ACC112 (cell line): ENCODE results near the gene PAPOLB.

Experiments used
- H2AFZ ChIP-seq: fragments of 200-600 bp; sonication (generic); one replicate; pipeline ENCODE4 v1.6.0; 2017; ENCODE audit warnings: antibody characterized with exemption, low read length; ENCODE audit not compliant: unreplicated experiment
- H3K27ac ChIP-seq: fragments of 200-600 bp; sonication (generic); 2 replicates; pipeline ENCODE4 v1.5.1; 2014; ENCODE audit warnings: low read depth, mild to moderate bottlenecking, antibody characterized with exemption, low read length, moderate library complexity
- H3K27me3 ChIP-seq: fragments of 200-600 bp; sonication (generic); 2 replicates; pipeline ENCODE4 v1.6.1; 2014; ENCODE audit warnings: mild to moderate bottlenecking, antibody characterized with exemption, low read length, moderate library complexity, mixed read lengths; ENCODE audit not compliant: insufficient read depth
- H3K36me3 ChIP-seq: fragments of 200-600 bp; sonication (generic); 2 replicates; pipeline ENCODE4 v1.6.1; 2016; ENCODE audit warnings: mild to moderate bottlenecking, antibody characterized with exemption, low read length, moderate library complexity, mixed read lengths; ENCODE audit not compliant: insufficient read depth
- H3K4me1 ChIP-seq: fragments of 200-600 bp; sonication (generic); one replicate; pipeline ENCODE4 v1.6.1; 2016; ENCODE audit warnings: low read length, mixed read lengths; ENCODE audit not compliant: insufficient read depth, unreplicated experiment, control insufficient read depth
- H3K4me3 ChIP-seq: fragments of 200-600 bp; sonication (generic); 2 replicates; pipeline ENCODE4 v1.5.1; 2014; ENCODE audit warnings: mild to moderate bottlenecking, low read depth, low read length
- H3K79me2 ChIP-seq: fragments of 200-600 bp; sonication (generic); one replicate; pipeline ENCODE4 v1.6.0; 2016; ENCODE audit warnings: low read length; ENCODE audit not compliant: control insufficient read depth, unreplicated experiment, insufficient read depth

The PAPOLB gene

DNA sequence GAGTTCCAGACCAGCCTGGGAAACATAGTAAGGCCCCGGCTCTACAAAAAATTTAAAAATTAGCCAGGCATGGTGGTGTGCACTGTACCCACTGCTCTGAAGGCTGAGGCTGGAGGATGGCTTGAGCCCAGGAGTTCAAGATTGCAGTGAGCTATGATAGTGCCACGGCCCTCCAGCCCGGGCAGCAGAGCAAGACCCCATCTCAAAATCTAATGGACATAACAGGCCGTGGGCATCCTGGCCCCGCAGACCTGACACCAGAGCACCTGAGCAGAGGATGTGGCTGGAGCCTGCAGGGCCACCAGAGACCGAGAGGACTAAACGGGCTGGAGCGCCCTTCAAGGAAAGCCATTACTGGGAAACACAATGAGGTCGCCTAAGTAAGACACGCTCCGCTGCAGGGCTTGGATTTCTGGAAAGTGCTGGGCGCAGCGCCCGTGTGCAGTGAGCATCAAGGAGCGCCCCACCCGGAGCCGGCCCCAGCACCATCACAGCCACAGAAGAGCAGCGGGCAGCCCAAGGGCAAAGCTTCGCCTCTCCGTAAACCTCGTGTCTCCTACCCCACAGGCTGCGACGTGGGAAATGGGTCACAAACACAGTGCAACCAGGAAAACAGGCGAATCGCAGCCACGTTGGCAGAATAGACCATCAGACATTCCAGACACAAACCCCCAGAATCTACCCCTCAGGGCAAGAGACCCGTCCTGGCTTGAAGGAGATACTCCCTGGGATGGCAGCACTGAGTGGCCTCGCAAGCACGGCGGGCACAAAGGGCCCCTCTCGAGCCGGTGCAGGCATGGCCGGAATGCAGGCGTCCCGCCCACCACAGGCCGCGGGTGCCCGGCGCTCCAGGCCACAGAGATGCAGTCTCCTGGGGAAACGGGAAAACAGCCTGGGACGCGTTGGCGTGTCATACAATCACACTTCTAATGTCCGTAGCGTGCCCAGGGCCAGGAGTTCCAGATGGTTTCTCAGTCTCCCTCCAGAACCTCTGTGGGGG is 16.8 kb upstream of the PAPOLB start:
- Histone ChIP-seq H3K36me3 (no peaks in the 10 kb centered on the region), H3K27ac (no peak overlapping the region), H3K4me1 (peaks cover 10% of the 10 kb centered on the region), H3K79me2 (no peaks in the 10 kb centered on the region), H3K4me3 (no peak overlapping the region), H3K27me3 (no peaks in the 10 kb centered on the region), H2AFZ (no peak overlapping the region)

DNA sequence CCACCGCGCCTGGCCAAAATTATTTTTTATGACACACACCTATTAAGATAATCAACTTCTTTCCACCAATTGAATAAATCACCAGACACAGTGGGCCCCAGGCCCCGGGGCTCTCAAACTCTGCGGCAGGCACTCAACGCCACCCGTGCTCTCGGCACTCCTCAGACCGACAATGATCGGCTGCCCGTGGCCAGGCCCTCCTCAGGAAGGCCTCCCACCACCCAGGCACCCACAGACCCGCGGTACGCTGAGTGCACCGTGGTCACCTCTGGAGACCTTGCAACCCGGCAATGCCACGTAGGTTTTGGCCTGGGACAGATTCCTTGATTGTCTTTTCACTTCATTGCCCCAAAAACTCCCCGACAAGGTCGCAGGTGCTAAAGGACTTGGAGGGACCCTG is 14.8 kb upstream of the PAPOLB start:
- no peak overlapping the region for H3K27ac ChIP-seq
- H3K36me3 ChIP-seq: no peaks in the 10 kb centered on the region
- no peaks in the 10 kb centered on the region for H3K27me3 ChIP-seq
- H3K79me2 ChIP-seq: no peaks in the 10 kb centered on the region
- H2AFZ ChIP-seq: no peak overlapping the region
- no peaks in the 10 kb centered on the region for H3K4me1 ChIP-seq
- H3K4me3 ChIP-seq: no peak overlapping the region

DNA sequence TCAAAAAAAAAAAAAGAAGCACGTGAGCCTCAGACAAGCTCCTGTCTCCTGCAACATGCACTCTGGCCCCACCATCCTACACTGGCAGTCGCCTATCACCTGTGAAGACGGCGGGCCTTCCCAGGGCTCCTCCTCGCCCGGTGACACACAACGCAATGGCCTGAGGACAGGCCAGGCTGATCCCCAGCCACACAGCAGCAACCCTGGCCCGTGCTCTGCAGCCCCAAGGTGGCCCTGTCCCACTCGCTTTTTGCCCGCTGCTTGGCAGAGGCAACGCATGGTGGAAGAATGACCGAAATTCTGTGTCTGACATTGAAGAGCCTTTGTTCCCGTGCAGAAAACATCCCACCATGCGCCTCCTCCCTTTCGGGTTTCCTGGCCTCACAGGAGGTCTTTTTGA is 13.6 kb upstream of the PAPOLB start:
- Histone ChIP-seq H3K79me2 (no peaks in the 10 kb centered on the region), H3K27me3 (no peaks in the 10 kb centered on the region), H3K4me3 (no peak overlapping the region), H3K27ac (no peak overlapping the region), H3K4me1 (no peaks in the 10 kb centered on the region), H3K36me3 (no peaks in the 10 kb centered on the region), H2AFZ (no peak overlapping the region)

DNA sequence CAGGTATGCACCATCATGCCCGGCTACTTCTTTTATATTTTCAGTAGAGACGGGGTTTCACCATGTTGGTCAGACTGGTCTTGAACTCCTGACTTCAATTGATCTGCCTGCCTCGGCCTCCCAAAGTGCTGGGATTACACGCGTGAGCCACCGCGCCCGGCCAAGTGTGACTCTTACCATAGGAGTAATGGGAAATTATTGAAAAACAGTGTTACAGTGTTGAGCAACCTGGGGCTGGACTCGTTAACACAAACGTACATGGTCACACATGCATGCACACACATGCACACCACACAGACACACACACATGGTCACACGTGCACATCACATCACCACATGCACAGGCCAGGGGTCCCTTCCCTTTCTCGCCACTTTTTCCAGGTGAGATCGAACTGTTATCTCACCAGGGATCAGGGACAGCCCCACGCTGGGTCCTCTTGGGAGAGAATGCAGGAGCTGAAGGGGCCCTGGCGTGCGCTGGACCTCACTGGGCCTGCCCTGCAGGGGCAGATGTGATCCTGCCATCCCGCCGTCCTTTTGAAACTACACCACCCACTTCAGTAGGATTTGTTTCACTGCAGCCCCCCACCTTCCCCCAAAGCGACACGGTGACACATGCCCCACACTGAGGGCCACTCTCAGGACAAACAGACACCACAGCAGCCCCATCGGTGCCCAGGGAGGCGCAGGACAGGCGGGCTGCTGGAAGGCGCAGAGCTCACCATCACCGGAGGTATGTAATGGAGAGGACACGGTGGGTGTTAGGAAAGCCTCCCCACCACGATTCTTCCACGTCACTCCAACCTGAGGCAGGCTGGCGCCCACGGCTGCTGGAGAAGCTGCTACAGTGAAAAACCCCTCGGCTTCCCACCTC is 11.5 kb upstream of the PAPOLB start:
- H3K27me3 ChIP-seq: no peaks in the 10 kb centered on the region
- H3K27ac ChIP-seq: no peak overlapping the region
- no peak overlapping the region for H3K4me3 ChIP-seq
- H3K4me1 ChIP-seq: no peaks in the 10 kb centered on the region
- no peaks in the 10 kb centered on the region for H3K79me2 ChIP-seq
- no peaks in the 10 kb centered on the region for H3K36me3 ChIP-seq
- H2AFZ ChIP-seq: no peak overlapping the region

DNA sequence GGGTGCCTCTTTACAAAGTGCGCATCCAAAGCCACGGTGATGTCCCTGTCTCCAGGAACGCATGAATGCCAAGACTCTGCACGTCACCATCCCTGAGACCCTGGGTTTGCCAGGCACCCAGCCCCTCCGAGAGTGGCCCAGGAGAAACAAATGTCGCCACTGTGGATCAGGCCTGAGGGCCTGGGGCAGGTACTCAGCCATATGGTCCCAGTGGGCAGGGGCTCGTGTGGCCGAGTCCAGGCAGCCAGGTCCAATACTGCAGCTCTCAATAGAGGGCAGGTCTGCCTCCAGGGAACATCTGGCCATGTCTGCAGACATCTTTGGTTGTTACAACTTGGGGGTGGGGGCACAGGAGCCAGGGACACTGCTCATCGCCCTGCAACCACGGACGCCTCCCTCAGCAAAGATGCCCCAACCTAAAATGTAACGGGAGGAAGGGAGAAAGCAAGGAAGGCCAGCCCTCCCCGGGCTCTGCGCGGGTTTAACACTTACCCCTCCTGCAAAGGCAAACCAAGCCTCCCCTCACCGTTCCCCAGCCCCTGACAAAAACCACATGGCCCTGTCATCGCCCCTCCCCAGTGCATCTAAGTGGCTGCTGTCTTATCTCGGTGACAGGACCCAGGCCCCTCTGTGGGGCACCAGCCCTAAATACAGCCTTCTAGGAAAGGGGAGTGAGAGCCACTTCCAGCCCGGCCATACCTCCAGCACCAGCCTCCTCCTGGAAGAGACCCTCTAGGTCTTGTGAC is 10.3 kb upstream of the PAPOLB start:
- Histone ChIP-seq H2AFZ (no peak overlapping the region), H3K27me3 (no peaks in the 10 kb centered on the region), H3K4me1 (no peaks in the 10 kb centered on the region), H3K79me2 (no peaks in the 10 kb centered on the region), H3K36me3 (no peaks in the 10 kb centered on the region), H3K4me3 (no peak overlapping the region), H3K27ac (no peak overlapping the region)

DNA sequence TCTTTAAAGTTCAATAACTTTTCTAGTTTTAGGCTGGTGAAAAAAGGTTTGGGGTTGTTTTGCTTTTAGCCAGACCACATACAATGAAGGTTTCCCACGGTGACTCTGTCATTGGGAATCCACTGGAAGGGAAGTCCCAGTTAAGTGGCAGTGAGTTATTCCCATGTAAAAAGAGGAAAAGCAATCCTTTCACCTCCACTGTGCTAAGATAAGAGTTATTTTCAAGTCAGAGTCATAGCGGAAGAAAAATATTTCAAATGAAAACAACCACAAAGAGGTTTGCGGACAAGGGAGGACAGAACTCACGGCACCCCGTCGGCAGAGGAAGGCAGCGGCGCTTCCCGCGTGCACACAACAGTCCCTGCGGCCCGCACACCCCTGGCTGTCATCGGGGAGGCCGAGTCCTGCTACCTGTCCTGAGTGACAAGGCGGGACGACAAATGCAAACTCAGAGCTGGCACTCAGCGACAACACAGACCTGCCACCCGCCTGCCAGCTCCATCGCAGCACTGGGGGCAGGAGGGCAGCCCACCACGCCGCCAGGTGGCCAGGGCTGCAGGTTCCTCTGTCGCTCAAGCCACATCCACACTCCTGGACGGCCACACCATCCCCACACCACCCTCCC is 9.3 kb upstream of the PAPOLB start:
- H3K27me3 ChIP-seq: no peaks in the 10 kb centered on the region

DNA sequence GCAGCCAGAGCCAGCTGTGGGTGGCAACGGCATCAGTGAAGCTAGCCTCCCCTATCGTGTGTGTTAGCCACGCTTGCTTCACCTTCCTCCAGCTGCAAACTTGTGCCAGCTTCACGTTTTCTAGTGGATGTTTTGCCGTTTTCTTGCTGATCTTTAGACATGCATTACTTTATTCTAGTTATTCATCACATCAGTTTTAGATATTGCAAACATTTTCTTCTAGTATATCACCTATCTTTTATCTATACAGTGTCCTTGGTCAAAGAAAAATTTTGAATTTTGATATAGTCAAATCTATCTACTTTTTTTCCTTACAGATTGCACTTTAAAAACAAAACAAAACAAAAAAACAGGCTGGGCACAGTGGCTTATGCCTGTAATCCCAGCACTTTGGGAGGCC is 6.7 kb upstream of the PAPOLB start:
- no peaks in the 10 kb centered on the region for H3K4me1 ChIP-seq
- no peak overlapping the region for H2AFZ ChIP-seq
- H3K79me2 ChIP-seq: no peaks in the 10 kb centered on the region
- no peak overlapping the region for H3K4me3 ChIP-seq
- no peak overlapping the region for H3K27ac ChIP-seq
- peaks cover 16% of the 10 kb centered on the region for H3K27me3 ChIP-seq
- H3K36me3 ChIP-seq: no peaks in the 10 kb centered on the region

More for the DNA sequence above, 9.3 kb upstream of the PAPOLB start:
- Histone ChIP-seq H3K27ac (no peak overlapping the region), H3K79me2 (no peaks in the 10 kb centered on the region), H3K4me3 (no peak overlapping the region), H3K36me3 (no peaks in the 10 kb centered on the region), H3K4me1 (no peaks in the 10 kb centered on the region), H2AFZ (no peak overlapping the region)

DNA sequence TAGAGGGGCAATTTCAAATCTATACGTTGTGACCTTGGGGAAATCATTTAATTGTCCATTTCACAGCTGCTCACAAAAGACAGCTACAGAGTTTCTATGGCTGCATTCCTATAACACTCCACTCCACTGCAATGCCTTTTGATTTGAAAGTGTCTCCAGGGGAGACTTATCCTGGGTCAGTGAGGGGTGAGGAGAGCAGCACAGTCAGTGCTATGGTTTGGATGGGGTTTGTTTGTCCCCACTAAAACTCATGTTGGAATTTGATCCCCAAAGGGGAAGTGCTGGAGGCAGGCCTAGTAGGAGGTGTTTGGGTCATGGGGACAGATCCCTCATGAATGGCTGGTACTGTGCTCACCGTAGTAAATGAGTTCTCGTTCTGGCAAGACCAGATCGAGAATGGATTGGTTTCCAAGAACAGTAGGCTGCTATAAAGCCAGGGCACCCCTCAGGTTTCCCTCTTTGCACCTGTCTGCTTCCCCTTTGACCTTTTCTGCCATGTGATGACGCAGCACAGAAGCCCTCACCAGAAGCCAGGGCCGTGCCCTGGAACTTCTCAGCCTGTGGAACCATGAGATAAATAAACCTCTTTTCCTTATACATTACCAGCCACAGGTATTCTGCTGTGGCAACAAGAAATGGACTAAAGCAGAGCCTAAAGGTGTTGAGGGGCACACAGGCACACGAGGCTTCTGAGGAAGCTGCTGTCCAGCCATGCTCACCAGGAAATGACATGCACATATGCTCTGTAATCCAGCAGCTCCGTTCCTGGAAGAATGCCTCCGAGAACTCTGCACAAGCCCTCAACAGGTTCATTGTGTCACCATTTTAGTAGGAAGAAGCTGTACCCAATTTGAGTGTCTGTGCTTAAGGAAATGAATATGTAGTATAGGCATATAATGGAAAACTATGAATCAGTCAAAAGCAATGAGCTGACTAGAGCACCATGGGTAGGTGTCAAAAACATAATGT is 5.0 kb upstream of the PAPOLB start:
- H2AFZ ChIP-seq: no peak overlapping the region
- H3K27ac ChIP-seq: no peak overlapping the region
- no peaks in the 10 kb centered on the region for H3K79me2 ChIP-seq
- no peaks in the 10 kb centered on the region for H3K4me1 ChIP-seq
- H3K27me3 ChIP-seq: peaks cover 28% of the 10 kb centered on the region
- no peak overlapping the region for H3K4me3 ChIP-seq
- no peaks in the 10 kb centered on the region for H3K36me3 ChIP-seq

DNA sequence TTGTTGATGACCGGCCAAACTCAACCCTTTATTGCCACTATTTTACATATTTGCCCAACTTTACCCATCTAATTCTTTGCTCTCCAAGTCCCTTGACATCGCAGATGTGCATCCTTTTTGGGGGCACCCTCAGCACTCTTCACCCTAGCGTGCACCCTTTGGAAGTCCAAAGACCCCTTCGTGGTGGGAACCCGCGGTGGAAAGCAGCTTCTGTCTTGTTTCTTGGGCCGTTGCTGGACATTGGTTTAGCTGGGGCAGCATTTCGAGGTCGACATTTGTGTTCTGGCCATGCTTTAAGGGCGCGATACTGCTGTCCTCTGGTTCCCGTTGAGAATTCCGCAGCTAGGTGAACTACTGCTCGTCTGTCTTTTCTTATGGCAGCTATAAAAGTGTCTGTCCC is 326 bp upstream of the PAPOLB start:
- H3K27ac ChIP-seq: no peak overlapping the region
- no peaks in the 10 kb centered on the region for H3K79me2 ChIP-seq
- no peak overlapping the region for H3K4me3 ChIP-seq
- no peaks in the 10 kb centered on the region for H3K4me1 ChIP-seq
- H3K36me3 ChIP-seq: no peaks in the 10 kb centered on the region
- H2AFZ ChIP-seq: no peak overlapping the region
- peaks cover 63% of the 10 kb centered on the region for H3K27me3 ChIP-seq
